GM18519 (cell line): Measurements from ENCODE around the gene TMCO4.
"Not testable (repeated sequence)": the region's sequence is repeated elsewhere in the genome, so short reads cannot be mapped to it uniquely, and the experiment has no call there.

Experiments
- ATAC-seq: cut with Tn5 transposase; IDR thresholded peaks from one replicate; pipeline ENCODE4 v1.9.1; 2021; ENCODE audit warnings: mild to moderate bottlenecking, moderate library complexity; ENCODE audit not compliant: unreplicated experiment, low FRiP score

The TMCO4 gene

GRCh38 chr1:19799230-19800075 is at the start of gene TMCO4:
TSS of gene TMCO4 (minus strand) at chr1:19799916. CDS start at chr1:19780758, 19,158 bp downstream.
- ATAC-seq = no peak

GRCh38 chr1:19849307-19849706 is 49.6 kb upstream of the TMCO4 start:
- not testable (repeated sequence) for ATAC-seq

- ATAC-seq = not testable (repeated sequence)
Observed at GRCh38 chr1:19847334-19847733, 47.6 kb upstream of the TMCO4 start.

GRCh38 chr1:19846338-19846737 is 46.6 kb upstream of the TMCO4 start:
- ATAC-seq = no peak

- no peak for ATAC-seq
Observed at GRCh38 chr1:19845555-19845954, 45.8 kb upstream of the TMCO4 start.

- no peak for ATAC-seq
Observed at GRCh38 chr1:19844731-19845495, 45.2 kb upstream of the TMCO4 start.

GRCh38 chr1:19840228-19840627 is 40.5 kb upstream of the TMCO4 start:
- ATAC-seq = no peak

- no peak for ATAC-seq
Observed at GRCh38 chr1:19837866-19838265, 38.1 kb upstream of the TMCO4 start.

GRCh38 chr1:19835578-19835977 is 35.9 kb upstream of the TMCO4 start:
- ATAC-seq = no peak

GRCh38 chr1:19831441-19831840 is 31.7 kb upstream of the TMCO4 start:
- no peak for ATAC-seq

GRCh38 chr1:19828546-19828945 is 28.8 kb upstream of the TMCO4 start:
- ATAC-seq = no peak

- no peak for ATAC-seq
Observed at GRCh38 chr1:19825298-19825697, 25.6 kb upstream of the TMCO4 start.

- ATAC-seq = no peak
Observed at GRCh38 chr1:19824541-19824940, 24.8 kb upstream of the TMCO4 start.

- ATAC-seq = no peak
Observed at GRCh38 chr1:19824036-19824435, 24.3 kb upstream of the TMCO4 start.

- no peak for ATAC-seq
Observed at GRCh38 chr1:19819701-19820100, 20.0 kb upstream of the TMCO4 start.

- no peak for ATAC-seq
Observed at GRCh38 chr1:19818324-19818723, 18.6 kb upstream of the TMCO4 start.

- no peak for ATAC-seq
Observed at GRCh38 chr1:19817160-19817559, 17.4 kb upstream of the TMCO4 start.

- not testable (repeated sequence) for ATAC-seq
Observed at GRCh38 chr1:19816737-19817086, 17.0 kb upstream of the TMCO4 start.

GRCh38 chr1:19815801-19816736 is 16.4 kb upstream of the TMCO4 start:
- no peak for ATAC-seq

GRCh38 chr1:19814681-19815503 is 15.2 kb upstream of the TMCO4 start, which contains the start of gene RNF186:
TSS of gene RNF186 (minus strand) at chr1:19815283. CDS start at chr1:19815101, 182 bp downstream.
- ATAC-seq = no peak
